IMR-90 (cell line): Measurements from ENCODE around the gene INPP4A. TPM values are rescaled to one million over a fixed set of nuclear protein-coding genes. Genes with fewer than 3 reads are reported as not detected.

Source experiments
- ATAC-seq: fragments of 200-7000 bp; cut with Tn5 transposase; 2 replicates; pipeline ENCODE4 v1.9.1; 2020; ENCODE audit warnings: low read depth, mild to moderate bottlenecking, moderate library complexity
- BruUV-seq: library from RNA; stranded (reverse); fragments of 400-500 nt; replicated peaks from 2 replicates; lab custom pipeline; 2021; lab: Mats Ljungman, UMichigan
- CTCF ChIA-PET: fragments of 300-600 bp; formaldehyde crosslinking; extraction: SDS; loops from one replicate; lab custom pipeline; 2021; ENCODE audit warnings: antibody characterized with exemption; lab: Yijun Ruan, JAX
- POLR2A ChIA-PET: fragments of 300-600 bp; sonication (Branson Sonifier 250); formaldehyde crosslinking; loops from one replicate; lab custom pipeline; 2022; ENCODE audit warnings: antibody characterized with exemption; ENCODE audit not compliant: unreplicated experiment; lab: Charles Lee
- DNase-seq: peaks from one replicate; pipeline ENCODE4 v3.0.0; 2013
- H2AFZ ChIP-seq: replicated peaks from 2 replicates; pipeline ENCODE3; 2013; ENCODE audit warnings: low read length, mild to moderate bottlenecking; ENCODE audit not compliant: poor library complexity
- H2AK5ac ChIP-seq: 2 replicates; pipeline ENCODE4 v1.6.1; 2013; ENCODE audit warnings: low read depth, low read length, inconsistent platforms
- H2AK9ac ChIP-seq: replicated peaks from 2 replicates; pipeline ENCODE3; 2013; ENCODE audit warnings: mild to moderate bottlenecking, low read depth, low read length, moderate library complexity; ENCODE audit not compliant: poor library complexity
- H2BK120ac ChIP-seq: 2 replicates; pipeline ENCODE4 v1.6.1; 2013; ENCODE audit warnings: low read depth, low read length, inconsistent platforms
- H2BK15ac ChIP-seq: 3 replicates; pipeline ENCODE4 v1.6.1; 2013; ENCODE audit warnings: low read depth, low read length, inconsistent platforms
- H2BK20ac ChIP-seq: 2 replicates; pipeline ENCODE4 v1.6.1; 2013; ENCODE audit warnings: low read depth, mild to moderate bottlenecking, inconsistent platforms, low read length, moderate library complexity
- H2BK5ac ChIP-seq: 2 replicates; pipeline ENCODE4 v1.6.1; 2013; ENCODE audit warnings: mild to moderate bottlenecking, low read depth, low read length, inconsistent platforms; ENCODE audit not compliant: poor library complexity, severe bottlenecking
- H3K14ac ChIP-seq: replicated peaks from 2 replicates; pipeline ENCODE4 v1.6.1; 2013; ENCODE audit warnings: low read depth, low read length, inconsistent platforms
- H3K18ac ChIP-seq: 2 replicates; pipeline ENCODE4 v1.6.1; 2013; ENCODE audit warnings: low read depth, low read length, control low read depth
- H3K23ac ChIP-seq: 2 replicates; pipeline ENCODE4 v1.6.1; 2013; ENCODE audit warnings: low read depth, low read length, inconsistent platforms
- H3K27ac ChIP-seq: 2 replicates; pipeline ENCODE4 v1.5.1; 2013; ENCODE audit warnings: mild to moderate bottlenecking, control low read depth, low read length; ENCODE audit not compliant: insufficient read depth
- H3K27me3 ChIP-seq: 2 replicates; pipeline ENCODE4 v1.6.1; 2013; ENCODE audit warnings: low read length; ENCODE audit not compliant: control insufficient read depth, insufficient read depth
- H3K36me3 ChIP-seq: 2 replicates; pipeline ENCODE4 v1.6.1; 2013; ENCODE audit warnings: low read length, mixed read lengths; ENCODE audit not compliant: control insufficient read depth, insufficient read depth
- H3K4ac ChIP-seq: 2 replicates; pipeline ENCODE4 v1.6.1; 2013; ENCODE audit warnings: low read depth, low read length, inconsistent platforms
- H3K4me1 ChIP-seq: 2 replicates; pipeline ENCODE4 v1.6.1; 2013; ENCODE audit warnings: low read length, mixed read lengths; ENCODE audit not compliant: control insufficient read depth, insufficient read depth
- H3K4me2 ChIP-seq: 2 replicates; pipeline ENCODE4 v1.6.1; 2013; ENCODE audit warnings: low read depth, mild to moderate bottlenecking, control low read depth, low read length, moderate library complexity
- H3K4me3 ChIP-seq: 2 replicates; pipeline ENCODE4 v1.5.1; 2013; ENCODE audit warnings: low read depth, mild to moderate bottlenecking, control low read depth, low read length, moderate library complexity; ENCODE audit not compliant: insufficient read depth
- H3K56ac ChIP-seq: 2 replicates; pipeline ENCODE4 v1.6.1; 2013; ENCODE audit warnings: low read length, inconsistent platforms; ENCODE audit not compliant: insufficient read depth; ENCODE audit errors: extremely low read depth
- H3K79me1 ChIP-seq, 2 experiments: 2 replicates each; pipeline ENCODE4 v1.6.1; 2013; ENCODE audit warnings: low read length in 2 of 2, inconsistent platforms in 1 of 2, low read depth in 1 of 2
- H3K9ac ChIP-seq: 2 replicates; pipeline ENCODE4 v1.6.1; 2013; ENCODE audit warnings: low read depth, low read length, control low read depth
- H3K9me1 ChIP-seq: 2 replicates; pipeline ENCODE4 v1.6.1; 2013; ENCODE audit warnings: low read length, inconsistent platforms; ENCODE audit not compliant: insufficient read depth
- H3K9me3 ChIP-seq: 2 replicates; pipeline ENCODE4 v1.6.1; 2013; ENCODE audit warnings: low read length; ENCODE audit not compliant: control insufficient read depth, insufficient read depth
- H4K20me1 ChIP-seq: 2 replicates; pipeline ENCODE4 v1.6.1; 2013; ENCODE audit warnings: low read length, inconsistent platforms; ENCODE audit not compliant: insufficient read depth
- H4K5ac ChIP-seq: 2 replicates; pipeline ENCODE4 v1.6.1; 2013; ENCODE audit warnings: mild to moderate bottlenecking, low read depth, low read length, control low read depth
- H4K8ac ChIP-seq, 2 experiments: 2 replicates each; pipeline ENCODE4 v1.6.1; 2013; ENCODE audit warnings: low read depth in 2 of 2, low read length in 2 of 2, control low read depth in 1 of 2, inconsistent platforms in 1 of 2
- H4K91ac ChIP-seq: 2 replicates; pipeline ENCODE4 v1.6.1; 2013; ENCODE audit warnings: low read depth, low read length, inconsistent platforms; ENCODE audit not compliant: insufficient read depth
- BHLHE40 ChIP-seq: fragments of 150-350 bp; IDR thresholded peaks from 2 replicates; pipeline ENCODE4 v1.6.1; 2016; ENCODE audit warnings: mild to moderate bottlenecking, low read depth, low read length
- CEBPB ChIP-seq: IDR thresholded peaks from 2 replicates; pipeline ENCODE4 v1.6.1; 2012; ENCODE audit warnings: low read depth, low read length, improper control_type of control experiment
- CHD1 ChIP-seq: IDR thresholded peaks from 2 replicates; pipeline ENCODE4 v1.6.1; 2012; ENCODE audit warnings: low read depth, low read length, improper control_type of control experiment
- FOS ChIP-seq: fragments of 150-350 bp; IDR thresholded peaks from 2 replicates; pipeline ENCODE4 v1.6.1; 2016; ENCODE audit warnings: low read depth, low read length
- MAFK ChIP-seq: IDR thresholded peaks from 2 replicates; pipeline ENCODE4 v1.6.1; 2012; ENCODE audit warnings: low read depth, low read length, improper control_type of control experiment
- MAZ ChIP-seq: IDR thresholded peaks from 2 replicates; pipeline ENCODE4 v1.6.1; 2012; ENCODE audit warnings: low read depth, mild to moderate bottlenecking, low read length, improper control_type of control experiment, moderate library complexity, borderline replicate concordance
- MXI1 ChIP-seq: IDR thresholded peaks from 2 replicates; pipeline ENCODE4 v1.6.1; 2012; ENCODE audit warnings: low read depth, mild to moderate bottlenecking, low read length, moderate library complexity, borderline replicate concordance
- NFE2L2 ChIP-seq: fragments of 150-350 bp; IDR thresholded peaks from 2 replicates; pipeline ENCODE4 v1.6.1; 2016; ENCODE audit warnings: low read depth, mild to moderate bottlenecking, low read length
- POLR2A ChIP-seq: IDR thresholded peaks from 2 replicates; pipeline ENCODE4 v1.6.1; 2012; ENCODE audit warnings: mild to moderate bottlenecking, low read depth, low read length
- RAD21 ChIP-seq: IDR thresholded peaks from 2 replicates; pipeline ENCODE4 v1.6.1; 2012; ENCODE audit warnings: low read length, improper control_type of control experiment
- RCOR1 ChIP-seq: IDR thresholded peaks from 2 replicates; pipeline ENCODE4 v1.6.1; 2012; ENCODE audit warnings: mild to moderate bottlenecking, low read length, improper control_type of control experiment; ENCODE audit not compliant: insufficient replicate concordance
- RFX5 ChIP-seq: IDR thresholded peaks from 2 replicates; pipeline ENCODE4 v1.8.0; 2012; ENCODE audit warnings: low read depth, mild to moderate bottlenecking, low read length, moderate library complexity
- SMC3 ChIP-seq: fragments of 150-350 bp; IDR thresholded peaks from 2 replicates; pipeline ENCODE4 v1.6.1; 2016; ENCODE audit warnings: low read depth, mild to moderate bottlenecking, antibody characterized with exemption, low read length, moderate library complexity
- WGBS, 2 experiments: methylation state at CpG; one replicate each; pipeline versions ENCODE4 v1.1.5 to v1.1.7; 2013; ENCODE audit warnings: missing lambda C conversion rate in 2 of 2; ENCODE audit not compliant: insufficient read length in 1 of 2; ENCODE audit errors: extremely low coverage in 2 of 2; 5-methylcytosine and 5-hydroxymethylcytosine counted together
- dilution Hi-C: fragments of 300-500 bp; cut with HindIII; formaldehyde crosslinking; loops from one replicate; pipeline ENCODE4 v1.14.3; 2018; ENCODE audit warnings: low sequenced_read_pairs; ENCODE audit not compliant: unreplicated experiment
- in situ Hi-C: fragments of 300-500 bp; cut with MboI; formaldehyde crosslinking; loops from 3 replicates; pipeline ENCODE4 v1.14.3; 2019; ENCODE audit warnings: low sequenced_read_pairs, inconsistent platforms, mixed read lengths
- intact Hi-C: fragments of 100-400 bp; cut with micrococcal nuclease; formaldehyde crosslinking; loops from 2 replicates; pipeline ENCODE4 v1.10.0; 2022
- polyA plus RNA-seq, 3 experiments: library from polyadenylated mRNA; depleted of rRNA; stranded (reverse); fragments of >200 nt; gene quantifications; 2 replicates each; pipeline ENCODE4 v1.2.3, GENCODE V29; 2012; ENCODE audit warnings: low replicate concordance in 1 of 3
- total RNA-seq: library from RNA; depleted of rRNA; stranded (reverse); fragments of >200 nt; gene quantifications from 2 replicates; pipeline ENCODE4 v1.2.3, GENCODE V29; 2012
- TF ChIP-seq, protein P1 (sequence below): fragments of 150-350 bp; IDR thresholded peaks from 2 replicates; pipeline ENCODE4 v1.6.1; 2016; ENCODE audit warnings: low read depth, mild to moderate bottlenecking, low read length, moderate library complexity, borderline replicate concordance
- TF ChIP-seq, protein P2 (sequence below): conservative IDR thresholded peaks from 2 replicates; pipeline ENCODE4 v1.5.1; 2012; ENCODE audit warnings: mild to moderate bottlenecking, low read depth, low read length, improper control_type of control experiment
- TF ChIP-seq, protein P3 (sequence below): fragments of 150-350 bp; IDR thresholded peaks from 2 replicates; pipeline ENCODE4 v1.6.1; 2017; ENCODE audit warnings: mild to moderate bottlenecking, antibody characterized with exemption, low read length, low read depth

INPP4A gene
- total and polyA plus RNA-seq, 2 of the 4 experiments (the other 2 are of a cell fraction): 14.5 to 27.1 TPM

DNA sequence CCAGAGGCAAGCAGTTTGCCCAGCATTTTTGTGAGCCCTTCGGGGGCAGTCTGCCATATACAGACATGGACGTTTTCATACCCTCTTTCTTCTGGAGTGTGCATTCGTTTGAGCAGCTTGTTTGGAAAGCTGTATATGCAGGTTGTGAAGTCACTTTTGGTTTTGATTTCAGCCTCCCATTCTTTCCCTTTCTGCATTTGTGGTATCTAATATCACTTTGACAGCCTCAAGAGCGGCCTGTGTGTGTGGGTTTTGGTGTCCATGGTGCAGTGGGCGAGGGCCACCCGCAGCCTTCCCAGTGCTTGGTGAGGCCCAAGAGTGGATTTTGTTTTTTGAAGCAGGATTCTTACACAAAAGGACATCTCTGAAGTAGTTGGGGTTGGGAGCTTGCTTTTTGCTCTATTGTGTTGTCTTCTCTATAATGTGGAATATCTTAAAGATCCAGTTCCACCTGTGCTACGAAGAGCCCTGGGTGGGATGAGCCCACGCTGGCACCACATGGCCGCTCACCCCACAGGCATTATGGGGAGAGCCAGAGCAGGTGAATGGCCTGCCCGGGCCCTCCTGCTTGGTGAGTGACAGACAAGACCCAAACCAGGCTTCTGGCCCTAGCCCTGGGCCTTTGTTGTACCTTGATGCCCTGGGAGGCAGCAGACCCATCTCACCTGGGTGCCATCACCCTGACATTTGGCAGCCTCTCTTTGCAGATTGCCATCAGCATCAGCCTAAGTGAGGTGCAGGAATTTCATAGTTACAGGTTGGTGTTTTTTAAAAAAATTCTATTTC, 29.5 kb downstream of the INPP4A start:
- H4K8ac ChIP-seq: no peak overlapping the region
- H2BK120ac ChIP-seq: no peak overlapping the region
- no peak overlapping the region for H2BK20ac ChIP-seq
- no peak overlapping the region for H3K56ac ChIP-seq
- in situ Hi-C loops (no loop called here), dilution Hi-C loops (no loop called here), intact Hi-C loops (no loop called here)
- CTCF ChIA-PET: no interaction called here
- no peak for TF ChIP-seq RCOR1
- TF ChIP-seq, protein P1, sequence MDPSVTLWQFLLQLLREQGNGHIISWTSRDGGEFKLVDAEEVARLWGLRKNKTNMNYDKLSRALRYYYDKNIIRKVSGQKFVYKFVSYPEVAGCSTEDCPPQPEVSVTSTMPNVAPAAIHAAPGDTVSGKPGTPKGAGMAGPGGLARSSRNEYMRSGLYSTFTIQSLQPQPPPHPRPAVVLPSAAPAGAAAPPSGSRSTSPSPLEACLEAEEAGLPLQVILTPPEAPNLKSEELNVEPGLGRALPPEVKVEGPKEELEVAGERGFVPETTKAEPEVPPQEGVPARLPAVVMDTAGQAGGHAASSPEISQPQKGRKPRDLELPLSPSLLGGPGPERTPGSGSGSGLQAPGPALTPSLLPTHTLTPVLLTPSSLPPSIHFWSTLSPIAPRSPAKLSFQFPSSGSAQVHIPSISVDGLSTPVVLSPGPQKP: no peak
- no peak for TF ChIP-seq RFX5
- no peak for TF ChIP-seq FOS
- TF ChIP-seq RAD21: no peak
- no peak for TF ChIP-seq BHLHE40
- no peak for TF ChIP-seq CHD1
- TF ChIP-seq MXI1: no peak
- no peak for TF ChIP-seq POLR2A
- TF ChIP-seq MAFK: no peak
- no peak for TF ChIP-seq CEBPB
- TF ChIP-seq MAZ: no peak
- TF ChIP-seq NFE2L2: no peak
- TF ChIP-seq SMC3: no peak
- TF ChIP-seq, protein P2, sequence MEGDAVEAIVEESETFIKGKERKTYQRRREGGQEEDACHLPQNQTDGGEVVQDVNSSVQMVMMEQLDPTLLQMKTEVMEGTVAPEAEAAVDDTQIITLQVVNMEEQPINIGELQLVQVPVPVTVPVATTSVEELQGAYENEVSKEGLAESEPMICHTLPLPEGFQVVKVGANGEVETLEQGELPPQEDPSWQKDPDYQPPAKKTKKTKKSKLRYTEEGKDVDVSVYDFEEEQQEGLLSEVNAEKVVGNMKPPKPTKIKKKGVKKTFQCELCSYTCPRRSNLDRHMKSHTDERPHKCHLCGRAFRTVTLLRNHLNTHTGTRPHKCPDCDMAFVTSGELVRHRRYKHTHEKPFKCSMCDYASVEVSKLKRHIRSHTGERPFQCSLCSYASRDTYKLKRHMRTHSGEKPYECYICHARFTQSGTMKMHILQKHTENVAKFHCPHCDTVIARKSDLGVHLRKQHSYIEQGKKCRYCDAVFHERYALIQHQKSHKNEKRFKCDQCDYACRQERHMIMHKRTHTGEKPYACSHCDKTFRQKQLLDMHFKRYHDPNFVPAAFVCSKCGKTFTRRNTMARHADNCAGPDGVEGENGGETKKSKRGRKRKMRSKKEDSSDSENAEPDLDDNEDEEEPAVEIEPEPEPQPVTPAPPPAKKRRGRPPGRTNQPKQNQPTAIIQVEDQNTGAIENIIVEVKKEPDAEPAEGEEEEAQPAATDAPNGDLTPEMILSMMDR: no peak
- TF ChIP-seq, protein P3, sequence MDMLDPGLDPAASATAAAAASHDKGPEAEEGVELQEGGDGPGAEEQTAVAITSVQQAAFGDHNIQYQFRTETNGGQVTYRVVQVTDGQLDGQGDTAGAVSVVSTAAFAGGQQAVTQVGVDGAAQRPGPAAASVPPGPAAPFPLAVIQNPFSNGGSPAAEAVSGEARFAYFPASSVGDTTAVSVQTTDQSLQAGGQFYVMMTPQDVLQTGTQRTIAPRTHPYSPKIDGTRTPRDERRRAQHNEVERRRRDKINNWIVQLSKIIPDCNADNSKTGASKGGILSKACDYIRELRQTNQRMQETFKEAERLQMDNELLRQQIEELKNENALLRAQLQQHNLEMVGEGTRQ: no peak
- no peak overlapping the region for H3K4ac ChIP-seq
- H3K9me1 ChIP-seq: peaks cover 21% of the 10 kb centered on the region
- POLR2A ChIA-PET: no interaction called here
- no peak overlapping the region for H4K91ac ChIP-seq
- H4K20me1 ChIP-seq: peaks cover 62% of the 10 kb centered on the region
- no peak overlapping the region for H2AFZ ChIP-seq
- no TSS peak for BruUV-seq
- no peaks in the 10 kb centered on the region for H3K36me3 ChIP-seq
- no peak overlapping the region for H3K14ac ChIP-seq
- H3K4me2 ChIP-seq: no peak overlapping the region
- no peak overlapping the region for H3K4me3 ChIP-seq
- no peak overlapping the region for H4K5ac ChIP-seq
- H3K9me3 ChIP-seq: no peaks in the 10 kb centered on the region
- H2AK9ac ChIP-seq: no peak overlapping the region
- H3K18ac ChIP-seq: no peak overlapping the region
- no peak overlapping the region for H2BK15ac ChIP-seq
- peaks cover 21 to 71% of the 10 kb centered on the region in 2 experiments for H3K79me1 ChIP-seq
- H3K27me3 ChIP-seq: no peaks in the 10 kb centered on the region
- no peak overlapping the region for H3K9ac ChIP-seq
- H3K4me1 ChIP-seq: peaks cover 4% of the 10 kb centered on the region
- ATAC-seq (no peak), DNase-seq (no peak)
- 70% methylated on average over 2 of the region's 10 CpGs; no CpG with 5 or more reads in 1 of the 2 experiments for WGBS, 2 experiments
- no peak overlapping the region for H2BK5ac ChIP-seq
- no peak overlapping the region for H2AK5ac ChIP-seq
- H3K27ac ChIP-seq: no peak overlapping the region
- H3K23ac ChIP-seq: no peak overlapping the region
